ENCODE measurements around the gene MMUT.
"Not testable (repeated sequence)": the region's sequence is repeated elsewhere in the genome, so short reads cannot be mapped to it uniquely, and the experiment has no call there.

Gene MMUT

DNA sequence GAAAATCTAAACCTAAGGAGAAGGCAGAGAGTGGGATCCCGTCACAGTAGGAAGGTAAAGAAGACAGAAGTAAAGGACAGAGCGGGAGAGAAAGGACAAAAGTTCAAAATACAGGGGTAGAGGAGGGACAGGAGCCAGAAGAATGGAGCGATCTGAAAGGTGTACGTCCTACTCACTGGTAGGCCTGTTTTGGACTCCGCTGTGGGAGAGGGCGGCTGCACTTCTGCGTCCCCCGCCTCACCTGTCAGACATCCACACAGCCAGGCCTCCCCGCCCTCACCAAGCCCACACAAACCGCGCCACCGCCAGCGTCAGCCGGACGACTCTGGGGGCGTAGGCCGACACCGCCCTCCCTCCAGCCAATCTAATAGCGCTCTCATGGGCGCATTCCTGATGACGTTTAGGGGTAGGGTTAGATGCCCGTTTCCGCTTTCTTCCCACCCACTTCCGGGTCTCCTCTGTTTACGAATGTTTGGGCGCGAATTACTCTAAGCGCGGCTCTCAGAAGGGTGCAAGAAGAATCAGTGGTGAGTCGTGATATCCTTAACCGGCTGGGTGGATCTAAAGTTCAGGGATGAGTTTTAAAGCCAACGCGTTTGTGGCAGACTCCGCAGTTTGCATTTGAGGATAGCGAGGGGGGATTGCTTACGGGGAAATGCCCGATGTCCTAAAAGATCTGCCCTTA lies at the start of gene MMUT, which contains the start of gene CENPQ:
Gene MMUT, minus strand, starts transcription at position 327 of the 685 bp plus-strand sequence. CDS start 3,787 bp downstream, outside the sequence.
Gene CENPQ, plus strand, starts transcription at position 444 of the 685 bp plus-strand sequence. CDS start 6,807 bp downstream, outside the sequence.
- DNase-seq = peak; percentile 92

- no peak for DNase-seq
Measured at GRCh38 chr6:49509342-49509741, 46.3 kb upstream of the MMUT start.

DNA sequence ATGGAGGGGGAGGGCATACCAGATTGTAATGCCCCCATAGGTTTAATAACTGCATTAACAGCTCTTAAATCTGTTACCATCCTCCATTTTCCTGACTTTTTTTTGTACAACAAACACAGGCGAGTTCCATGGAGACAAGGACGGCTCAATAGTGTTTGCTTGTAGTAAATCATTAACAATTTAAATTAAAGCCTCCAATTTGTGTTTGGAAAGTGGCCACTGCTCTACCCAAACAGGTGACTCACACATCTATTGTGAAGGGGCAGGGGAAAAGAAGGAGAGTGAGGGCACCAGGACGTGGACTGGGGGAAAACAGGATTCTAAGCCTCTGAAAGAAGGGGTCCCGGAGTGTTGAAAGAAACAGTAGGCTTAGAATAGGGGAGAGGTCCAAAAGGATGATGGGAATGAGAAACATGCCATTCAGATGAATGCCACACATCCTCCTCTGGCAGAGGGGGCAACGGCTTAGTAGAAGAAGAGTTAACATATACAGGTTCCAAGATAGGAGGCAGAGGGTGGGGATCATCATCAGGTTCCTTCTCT lies 43.6 kb upstream of the MMUT start:
- DNase-seq = no peak

DNA sequence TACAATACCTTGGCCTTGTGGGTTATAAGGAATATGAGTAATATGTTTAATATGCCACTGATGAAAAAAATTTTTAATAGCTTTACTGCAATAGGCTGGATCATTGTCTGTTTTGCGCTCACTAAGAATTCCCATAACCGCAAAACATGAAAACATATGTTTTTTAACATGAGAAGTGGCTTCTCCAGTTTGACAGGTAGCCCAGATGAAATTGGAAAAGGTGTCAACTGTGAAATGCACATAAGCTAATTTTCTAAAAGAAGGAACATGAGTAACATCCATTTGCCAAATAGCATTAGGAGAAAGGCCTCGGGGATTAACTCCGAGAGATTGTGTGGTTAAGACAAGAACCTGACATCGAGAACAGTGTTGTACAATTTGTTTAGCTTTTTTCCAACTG lies 41.6 kb upstream of the MMUT start:
- DNase-seq = no peak

GRCh38 chr6:49499623-49500022 lies 36.6 kb upstream of the MMUT start, which contains the start of gene GLYATL3:
TSS of gene GLYATL3 (plus strand) at chr6:49499923. CDS start at chr6:49511991, 12,068 bp downstream.
- DNase-seq = no peak

- DNase-seq = no peak
Measured at GRCh38 chr6:49499126-49499525, 36.1 kb upstream of the MMUT start.

GRCh38 chr6:49497304-49497703 lies 34.3 kb upstream of the MMUT start:
- no peak for DNase-seq

DNA sequence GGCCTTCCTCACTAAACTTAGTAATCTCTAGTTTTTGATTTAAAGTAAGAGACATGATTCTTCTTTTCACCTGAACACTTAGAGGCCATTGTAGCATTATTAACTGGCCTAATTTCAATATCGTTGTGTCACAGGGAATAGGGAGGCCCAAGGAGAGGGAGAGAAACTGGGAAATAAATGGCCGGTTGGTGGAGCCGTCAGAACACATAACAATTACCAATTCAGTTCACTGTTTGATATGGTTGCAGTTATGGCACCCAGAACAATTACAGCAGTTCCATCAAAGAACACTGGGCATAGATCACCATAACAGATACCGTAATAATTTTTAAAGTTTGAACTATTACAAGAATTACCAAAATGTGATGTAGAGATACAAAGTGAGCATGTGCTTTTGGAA lies 27.6 kb upstream of the MMUT start:
- DNase-seq = no peak

GRCh38 chr6:49483380-49483779 lies 20.3 kb upstream of the MMUT start:
- not testable (repeated sequence) for DNase-seq

DNA sequence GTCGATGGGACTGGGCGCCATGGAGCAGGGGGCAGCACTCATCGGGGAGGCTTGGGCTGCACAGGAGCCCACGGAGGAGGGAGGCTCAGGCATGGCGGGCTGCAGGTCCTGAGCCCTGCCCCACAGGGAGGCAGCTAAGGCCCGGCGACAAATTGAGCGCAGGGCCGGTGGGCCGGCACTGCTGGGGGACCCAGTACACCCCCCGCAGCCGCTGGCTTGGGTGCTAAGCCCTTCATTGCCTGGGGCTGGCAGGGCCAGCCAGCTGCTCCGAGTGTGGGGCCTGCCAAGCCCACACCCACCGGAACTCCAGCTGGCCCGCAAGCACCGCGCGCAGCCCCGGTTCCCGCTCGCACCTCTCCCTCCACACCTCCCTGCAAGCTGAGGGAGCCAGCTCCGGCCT lies 18.8 kb upstream of the MMUT start:
- not testable (repeated sequence) for DNase-seq

DNA sequence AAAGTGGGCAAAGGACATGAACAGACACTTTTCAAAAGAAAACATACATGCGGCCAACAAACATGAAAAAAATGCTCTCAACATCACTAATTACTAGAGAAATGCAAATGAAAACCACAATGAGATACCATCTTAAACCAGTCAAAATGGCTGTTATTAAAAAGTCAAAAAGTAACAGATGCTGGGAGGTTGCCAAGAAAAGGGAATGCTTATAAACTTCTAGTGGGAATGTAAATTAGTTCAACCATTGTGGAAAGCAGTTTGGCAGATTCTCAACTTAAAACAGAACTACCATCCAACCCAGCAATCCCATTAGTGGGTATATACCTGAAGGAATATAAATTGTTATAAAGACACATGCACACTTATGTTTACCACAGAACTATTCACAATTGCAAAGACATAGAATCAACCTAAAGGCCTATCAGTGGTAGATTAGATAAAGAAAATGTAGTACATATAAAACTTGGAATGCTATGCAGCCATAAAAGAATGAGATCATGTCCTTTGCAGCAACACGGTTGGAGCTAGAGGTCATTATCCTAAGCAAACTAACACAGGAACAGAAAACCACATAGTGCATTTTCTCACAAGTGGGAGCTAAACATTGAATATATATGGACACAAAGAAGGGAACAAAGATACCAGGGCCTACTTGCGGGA lies 16.4 kb upstream of the MMUT start:
- DNase-seq = no peak

GRCh38 chr6:49476564-49476963 lies 13.5 kb upstream of the MMUT start:
- not testable (repeated sequence) for DNase-seq

GRCh38 chr6:49468042-49468441 lies 5.0 kb upstream of the MMUT start:
- no peak for DNase-seq

- no peak for DNase-seq
Measured at GRCh38 chr6:49464691-49465090, 1.6 kb upstream of the MMUT start.

- DNase-seq = no peak
Measured at GRCh38 chr6:49463612-49463967, 537 bp upstream of the MMUT start.

DNA sequence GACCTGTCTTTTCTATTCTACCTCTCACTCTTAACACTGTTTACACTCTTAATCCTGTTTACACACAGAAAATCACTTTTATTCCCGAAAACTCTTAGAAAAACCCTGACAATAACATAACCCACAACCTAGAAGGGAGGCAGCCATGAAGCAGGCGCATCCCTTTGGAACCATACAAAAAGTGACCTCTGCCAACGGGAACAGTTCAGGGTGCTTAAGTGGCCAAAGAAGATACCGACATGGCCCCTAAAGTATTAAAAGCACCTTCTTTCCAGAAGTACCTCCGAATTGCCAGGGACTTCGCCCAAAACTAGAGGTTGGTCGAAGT lies 490 bp downstream of the MMUT start:
- no peak for DNase-seq

DNA sequence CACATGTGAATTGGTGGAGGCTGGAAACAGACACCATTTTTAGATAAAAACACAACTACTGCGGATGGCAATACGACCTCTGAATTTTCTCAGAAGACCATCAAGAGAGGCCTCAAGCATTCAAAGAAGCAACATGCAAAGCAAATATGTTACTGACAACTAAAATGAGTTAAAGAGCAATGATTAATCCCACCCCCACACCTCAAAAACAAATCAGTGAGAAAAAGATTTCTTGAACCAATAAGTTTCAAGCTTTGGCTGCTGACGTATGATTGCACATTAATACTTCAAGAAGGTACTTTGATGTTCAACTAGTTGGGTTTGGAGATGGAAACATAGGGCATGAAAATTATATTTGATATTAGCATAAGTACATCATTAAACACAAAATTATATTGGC lies 982 bp downstream of the MMUT start:
- DNase-seq = no peak

DNA sequence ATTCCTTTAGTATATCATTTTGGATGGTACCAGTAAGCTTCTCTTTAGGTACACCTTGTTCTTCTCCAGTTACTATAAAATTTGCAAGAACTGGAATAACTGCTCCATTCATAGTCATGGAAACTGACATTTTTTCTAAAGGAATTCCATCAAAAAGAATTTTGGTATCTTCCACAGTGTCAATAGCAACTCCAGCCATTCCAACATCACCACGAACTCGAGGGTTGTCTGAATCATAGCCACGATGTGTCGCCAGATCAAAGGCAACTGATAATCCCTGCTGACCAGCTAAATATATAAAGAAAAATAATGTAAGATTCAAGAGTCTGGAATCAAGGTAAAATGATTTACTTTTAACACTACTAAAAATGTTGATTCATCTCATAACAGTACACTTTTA lies 5.3 kb downstream of the MMUT start:
- DNase-seq = no peak

DNA sequence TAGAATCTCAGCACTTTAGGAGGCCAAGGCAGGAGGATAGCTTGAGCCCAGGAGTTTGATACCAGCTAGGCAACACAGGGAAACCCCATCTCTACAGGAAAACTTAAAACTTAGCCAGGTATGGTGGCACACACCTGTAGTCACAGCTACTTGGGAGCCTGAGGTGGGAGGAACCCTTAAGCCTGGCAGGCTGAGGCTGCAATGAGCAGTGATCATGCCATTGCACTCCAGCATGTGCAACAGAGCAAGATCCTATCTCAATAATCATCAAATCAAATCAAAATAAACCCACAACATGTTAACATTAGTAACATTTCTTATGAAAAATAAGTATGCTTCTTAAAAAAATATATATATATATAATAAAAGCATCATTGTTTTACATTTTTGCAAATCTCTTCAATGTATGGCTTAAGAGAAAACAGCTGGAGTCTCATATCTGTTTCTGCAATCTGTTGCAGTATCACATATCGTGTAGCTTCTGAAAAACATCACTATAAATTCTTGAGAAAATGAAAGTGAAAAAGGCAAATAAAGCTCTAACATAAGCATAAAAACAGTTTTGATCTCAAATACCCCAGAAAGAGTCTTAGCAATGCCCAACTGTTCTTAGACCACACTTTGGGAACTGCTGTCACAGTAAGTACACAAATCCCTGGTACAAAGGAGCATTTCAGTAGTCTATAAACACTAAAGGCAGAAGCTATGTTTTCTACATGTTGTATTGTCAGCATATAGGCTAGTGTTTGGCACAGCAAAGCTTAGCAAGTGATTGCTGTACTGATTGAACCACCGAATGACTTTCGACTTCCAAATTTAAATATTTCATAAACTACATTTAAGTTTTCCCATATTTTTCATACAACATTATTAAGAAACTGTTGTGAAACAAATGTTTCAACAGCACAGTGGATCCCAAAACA lies 8.0 kb downstream of the MMUT start:
- no peak for DNase-seq

DNA sequence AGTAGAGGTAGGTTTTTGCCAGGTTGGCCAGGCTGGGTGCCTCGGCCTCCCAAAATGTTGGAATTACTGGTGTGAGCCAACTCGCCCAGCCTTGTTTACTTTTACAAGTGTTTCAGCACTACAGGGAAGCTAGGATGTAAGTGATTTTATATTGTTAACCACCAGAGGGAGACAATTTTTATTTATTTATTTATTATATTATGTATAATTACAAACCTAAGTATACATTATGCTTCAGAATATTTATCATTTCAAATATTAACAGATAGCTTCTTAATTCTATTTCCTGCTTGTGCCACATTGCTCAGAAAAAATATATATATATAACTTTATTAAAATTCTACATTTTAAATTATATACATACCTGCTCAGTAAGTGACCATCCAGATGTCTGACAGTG lies 9.8 kb downstream of the MMUT start:
- DNase-seq = no peak

GRCh38 chr6:49430866-49431265 lies 32.2 kb downstream of the MMUT start:
- DNase-seq = no peak

DNA sequence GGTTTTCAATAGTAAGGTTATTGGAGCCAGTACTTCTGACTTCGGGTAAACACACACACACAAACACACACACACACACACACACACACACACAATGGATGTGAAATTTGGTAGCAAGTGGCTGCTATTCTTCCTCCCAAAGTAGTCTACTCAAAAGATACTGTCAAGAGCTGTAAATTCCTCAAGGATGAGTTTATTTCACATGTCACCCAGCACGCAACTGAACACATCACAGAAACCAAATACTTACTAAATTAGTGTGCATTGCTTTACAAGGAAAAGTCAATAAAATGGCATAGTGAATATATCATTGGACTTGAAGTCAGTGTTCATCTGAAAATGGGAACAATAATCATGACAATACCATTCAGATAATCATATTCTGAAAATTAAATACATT lies 32.9 kb downstream of the MMUT start:
- DNase-seq = no peak

DNA sequence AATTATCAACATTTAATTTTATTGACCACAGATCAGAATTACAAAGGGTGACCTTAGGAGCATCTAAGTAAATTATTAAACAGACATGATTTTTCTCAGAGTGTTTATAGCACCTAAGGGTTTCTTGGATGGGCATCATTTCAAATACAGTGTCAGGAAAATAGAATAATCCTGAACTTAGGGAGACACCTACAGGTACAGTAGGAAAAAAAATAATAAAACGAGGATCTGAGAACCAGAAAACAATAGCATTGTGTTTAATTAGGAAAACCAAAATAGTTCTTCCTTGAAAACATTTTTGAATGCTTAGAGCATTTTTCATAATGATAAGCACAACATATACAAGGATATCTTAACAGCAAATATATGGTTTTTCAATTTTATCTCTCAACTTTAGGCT lies 39.2 kb downstream of the MMUT start:
- no peak for DNase-seq

All from activated CD4-positive, alpha-beta T cell treated with anti-CD3 and anti-CD28 coated beads for 48 hours (primary cell).